Heart left ventricle (tissue), 13 donors: ENCODE data around the gene OCRL.

Experiments used
- POLR2A ChIP-seq, 2 donors: fragments of 450-650 bp; IDR thresholded peaks; one replicate each; pipeline ENCODE4 v1.6.1; 2017; ENCODE audit warnings: antibody characterized with exemption in 2 of 2, mild to moderate bottlenecking in 2 of 2, moderate library complexity in 2 of 2
- TF ChIP-seq, protein P1 (sequence below), 12 donors: fragments of 200-600 bp; sonication (generic) in 4 of 12; IDR thresholded peaks; one replicate each; pipeline versions ENCODE4 v1.5.0 to v1.8.0; 2018 to 2022; ENCODE audit warnings: antibody characterized with exemption in 12 of 12, mild to moderate bottlenecking in 5 of 12
- donor health status: ischemic (EF 13 %, LVEDD 7.1; RV severe dilation, severe dysfunction).
- donor health status: DM: no; HTN: yes; CAD: no.
- donor health status: DM: no; HTN: no; CAD: no.
- donor health status: ischemic (EF 25% LVEDD 6.9; RV normal size, moderate dysfunction).
- donor health status: ischemic (EF 25% LVEDD 5.7; RV mildly dilated, moderate dysfunction).
- donor health status: ischemic (EF 35%, LVEDD 5.7; RV mildly dilated, moderate dysfunction).
- donor health status: nonischemic (EF 11% LVEDD 7.7; RV severe dilation, severe dysfunction).
- donor health status: DM: yes; HTN: yes; CAD: no.
- donor health status: PGD.
- donor health status: ischemic (EF 29% LVEDD 5.4; RV normal size, mild dysfunction).
- donor health status: nonischemic (EF 23%, LVEDD 6.1; RV moderate dilation, normal function).

DNA sequence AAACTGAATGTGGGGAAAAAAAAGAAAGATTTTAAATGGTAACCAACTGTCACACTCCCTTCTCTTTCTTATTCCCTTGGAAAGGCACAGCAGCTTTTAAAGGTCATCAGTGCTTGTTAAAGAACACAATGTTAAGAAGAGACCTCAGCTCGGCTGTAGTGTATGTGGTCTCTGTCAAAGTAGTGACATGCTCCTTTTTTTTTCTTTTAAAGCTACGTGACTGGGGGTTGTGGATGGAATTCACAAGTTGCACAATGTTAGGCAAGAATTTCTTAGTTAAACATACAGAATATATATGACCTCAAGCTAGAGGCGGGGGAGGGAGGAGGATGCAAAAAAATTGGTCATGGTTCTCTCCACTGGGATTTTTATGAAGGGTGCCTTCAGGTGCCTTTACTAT is 45.6 kb downstream of the OCRL start:
- no peak for TF ChIP-seq POLR2A (IDR thresholded peaks at IDR 0.05)
- TF ChIP-seq, protein P1, sequence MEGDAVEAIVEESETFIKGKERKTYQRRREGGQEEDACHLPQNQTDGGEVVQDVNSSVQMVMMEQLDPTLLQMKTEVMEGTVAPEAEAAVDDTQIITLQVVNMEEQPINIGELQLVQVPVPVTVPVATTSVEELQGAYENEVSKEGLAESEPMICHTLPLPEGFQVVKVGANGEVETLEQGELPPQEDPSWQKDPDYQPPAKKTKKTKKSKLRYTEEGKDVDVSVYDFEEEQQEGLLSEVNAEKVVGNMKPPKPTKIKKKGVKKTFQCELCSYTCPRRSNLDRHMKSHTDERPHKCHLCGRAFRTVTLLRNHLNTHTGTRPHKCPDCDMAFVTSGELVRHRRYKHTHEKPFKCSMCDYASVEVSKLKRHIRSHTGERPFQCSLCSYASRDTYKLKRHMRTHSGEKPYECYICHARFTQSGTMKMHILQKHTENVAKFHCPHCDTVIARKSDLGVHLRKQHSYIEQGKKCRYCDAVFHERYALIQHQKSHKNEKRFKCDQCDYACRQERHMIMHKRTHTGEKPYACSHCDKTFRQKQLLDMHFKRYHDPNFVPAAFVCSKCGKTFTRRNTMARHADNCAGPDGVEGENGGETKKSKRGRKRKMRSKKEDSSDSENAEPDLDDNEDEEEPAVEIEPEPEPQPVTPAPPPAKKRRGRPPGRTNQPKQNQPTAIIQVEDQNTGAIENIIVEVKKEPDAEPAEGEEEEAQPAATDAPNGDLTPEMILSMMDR (IDR thresholded peaks at IDR 0.05) = no peak
